T1000 (cell line): Measurements from ENCODE around the gene ASGR2.
"Not testable (repeated sequence)": the region's sequence is repeated elsewhere in the genome, so short reads cannot be mapped to it uniquely, and the experiment has no call there.

Experiments used
- DNase-seq: peaks from one replicate; lab custom pipeline; 2025; ENCODE audit warnings: mixed read lengths; lab: John Stamatoyannopoulos, UW

The ASGR2 gene

DNA sequence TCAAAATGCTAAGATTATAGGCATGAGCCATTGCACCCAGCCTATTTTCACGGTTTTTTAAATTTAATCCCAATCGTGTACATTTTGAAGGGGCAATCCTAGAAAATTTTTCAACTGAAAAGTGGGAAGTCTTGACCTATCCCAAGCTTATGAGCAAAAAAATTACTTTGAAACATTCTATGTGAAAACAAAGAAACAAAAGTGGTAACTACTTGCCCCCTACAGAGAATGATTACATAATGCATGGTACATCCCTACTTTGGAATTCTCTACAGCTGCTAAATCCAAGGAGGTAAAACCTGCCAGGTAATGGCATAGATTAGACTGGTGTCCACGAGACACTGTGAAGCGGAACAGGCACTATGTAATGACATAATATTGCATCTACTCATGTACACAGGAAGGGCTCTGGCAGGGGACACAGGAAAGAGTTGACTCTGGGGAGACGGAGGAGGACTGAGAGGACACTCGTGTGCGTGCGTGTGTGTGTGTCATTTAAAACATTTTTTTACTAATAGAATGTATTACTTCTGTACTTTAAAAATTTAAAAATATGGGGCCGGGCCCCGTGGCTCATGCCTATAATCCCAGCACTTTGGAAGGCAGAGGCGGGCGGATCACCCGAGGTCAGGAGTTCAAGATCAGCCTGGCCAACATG, 15.7 kb downstream of the ASGR2 start:
- DNase-seq, result no peak

DNA sequence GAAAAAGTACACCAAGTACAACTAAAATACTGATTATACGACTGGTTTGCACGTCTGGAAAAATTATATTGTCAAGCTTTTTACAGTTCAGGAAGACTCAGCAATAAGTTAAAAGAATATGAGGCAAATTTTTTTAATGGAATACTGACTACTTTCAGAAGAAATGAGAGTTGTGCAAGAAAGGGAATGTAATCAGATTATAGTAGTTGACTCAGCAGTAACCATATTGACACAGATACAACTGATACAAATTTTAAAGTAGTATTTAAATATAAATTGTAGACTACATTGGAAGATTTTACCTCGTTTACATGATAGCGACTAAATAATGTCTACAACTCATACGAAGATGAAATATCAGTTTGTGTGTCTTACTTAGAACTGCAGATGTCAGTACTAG, 16.7 kb downstream of the ASGR2 start:
- DNase-seq, result no peak

DNA sequence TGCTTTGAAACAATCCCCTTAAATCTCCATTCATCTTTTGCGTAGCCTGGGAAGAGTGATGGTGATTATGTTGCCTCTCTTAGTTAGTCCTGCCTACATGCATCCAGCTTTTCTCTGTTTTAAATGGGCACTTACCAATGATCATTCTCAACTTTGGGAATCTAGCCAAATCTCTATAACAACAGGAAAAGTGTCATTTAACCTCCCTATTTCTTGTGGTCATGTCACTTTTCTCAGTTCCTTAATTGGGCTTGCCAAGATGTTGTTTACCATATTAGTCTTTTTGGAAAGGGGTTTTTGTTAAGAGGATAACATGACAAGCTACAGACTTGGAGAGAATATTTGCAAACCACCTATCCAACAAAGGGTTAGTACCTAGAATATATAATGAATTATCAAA, 19.0 kb downstream of the ASGR2 start:
- no peak for DNase-seq

DNA sequence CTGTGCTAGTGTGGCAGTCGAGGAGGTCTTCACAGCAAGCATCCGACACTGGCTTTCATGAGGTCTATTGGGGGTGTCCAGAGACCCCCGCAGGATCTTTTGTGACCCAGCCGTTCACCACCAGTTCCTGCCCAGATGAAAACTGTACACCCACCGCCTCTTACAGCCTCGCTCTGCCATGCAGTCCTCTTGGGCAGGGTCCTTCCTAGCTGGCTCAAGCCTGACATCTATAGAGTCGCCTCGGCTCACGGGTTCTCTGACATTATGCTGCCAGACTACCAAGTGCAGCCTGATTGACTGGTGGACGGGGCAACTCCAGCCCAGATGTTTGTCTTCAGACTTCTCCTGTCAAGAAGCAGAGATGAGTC, 20.0 kb downstream of the ASGR2 start:
- DNase-seq, result no peak

DNA sequence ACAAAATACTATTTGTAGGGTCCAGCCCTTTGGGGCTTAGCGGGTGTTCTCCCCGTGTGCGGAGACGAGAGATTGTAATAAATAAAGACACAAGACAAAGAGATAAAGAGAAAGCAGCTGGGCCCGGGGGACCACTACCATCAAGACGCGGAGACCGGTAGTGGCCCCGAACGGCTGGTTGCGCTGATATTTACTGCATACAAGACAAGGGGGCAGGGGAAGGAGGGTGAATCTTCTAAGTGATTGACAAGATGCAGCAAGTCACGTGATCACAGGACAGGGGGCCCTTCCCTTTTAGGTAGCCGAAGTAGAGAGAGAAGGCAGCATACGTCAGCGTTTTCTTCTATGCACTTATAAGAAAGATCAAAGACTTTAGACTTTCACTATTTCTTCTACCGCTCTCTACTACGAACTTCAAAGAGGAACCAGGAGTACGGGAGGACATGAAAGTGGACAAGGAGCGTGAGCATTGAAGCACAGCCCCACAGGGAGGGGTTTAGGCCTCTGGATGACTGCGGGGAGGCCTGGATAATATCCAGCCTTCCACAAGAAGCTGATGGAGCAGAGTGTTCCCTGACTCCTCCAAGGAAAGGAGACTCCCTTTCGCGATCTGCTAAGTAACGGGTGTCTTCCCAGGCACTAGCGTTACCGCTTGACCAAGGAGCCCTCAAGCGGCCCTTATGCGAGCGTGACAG, 23.2 kb downstream of the ASGR2 start:
- DNase-seq, result not testable (repeated sequence)

DNA sequence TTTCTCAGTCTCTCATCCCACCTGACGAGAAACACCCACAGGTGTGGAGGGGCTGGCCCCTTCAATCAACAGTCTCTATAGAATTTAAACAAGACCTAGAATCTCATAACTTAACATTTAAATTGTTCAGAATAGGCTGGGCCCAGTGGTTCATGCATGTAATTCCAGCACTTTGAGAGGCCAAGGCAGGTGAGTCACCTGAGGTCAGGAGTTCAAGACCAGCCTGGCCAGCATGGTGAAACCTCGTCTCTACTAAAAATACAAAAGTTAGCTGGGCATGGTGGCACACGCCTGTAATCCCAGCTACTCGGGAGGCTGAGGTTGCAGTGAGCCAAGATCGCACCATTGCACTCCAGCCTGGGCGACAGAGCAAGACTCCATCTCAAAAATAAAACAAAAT, 25.1 kb downstream of the ASGR2 start:
- DNase-seq, result not testable (repeated sequence)

DNA sequence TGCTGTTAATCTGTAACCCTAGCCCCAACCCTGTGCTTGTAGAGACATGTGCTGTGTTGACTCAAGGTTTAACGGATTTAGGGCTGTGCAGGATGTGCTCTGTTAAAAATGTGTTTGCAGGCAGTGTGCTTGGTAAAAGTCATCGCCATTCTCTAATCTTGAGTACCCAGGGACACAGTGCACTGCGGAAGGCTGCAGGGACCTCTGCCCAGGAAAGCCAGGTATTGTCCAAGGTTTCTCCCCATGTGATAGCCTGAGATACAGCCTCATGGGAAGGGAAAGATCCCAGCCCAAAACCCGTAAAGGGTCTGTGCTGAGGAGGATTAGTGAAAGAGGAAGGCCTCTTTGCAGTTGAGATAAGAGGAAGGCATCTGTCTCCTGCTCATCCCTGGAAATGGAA, 26.2 kb downstream of the ASGR2 start:
- DNase-seq, result not testable (repeated sequence)

DNA sequence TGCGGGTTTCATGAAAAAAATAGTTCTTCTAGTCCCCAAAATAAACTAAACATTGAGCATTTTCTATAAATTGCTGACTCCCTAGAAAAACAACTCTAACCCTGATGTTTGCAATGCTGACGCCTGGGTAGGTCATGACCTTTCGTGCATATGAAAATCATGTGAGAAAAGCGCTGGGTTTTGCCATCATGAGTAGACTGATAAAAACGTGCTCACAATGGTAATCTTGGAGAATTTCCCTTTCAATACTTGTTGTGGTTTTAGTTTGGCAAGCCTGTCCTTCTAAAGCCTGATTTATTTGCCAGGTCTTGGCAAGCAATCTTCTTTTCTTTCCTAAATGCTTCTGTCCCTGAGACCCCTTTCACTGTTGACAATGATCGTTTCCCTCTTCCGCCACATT, 30.5 kb downstream of the ASGR2 start:
- no peak for DNase-seq

DNA sequence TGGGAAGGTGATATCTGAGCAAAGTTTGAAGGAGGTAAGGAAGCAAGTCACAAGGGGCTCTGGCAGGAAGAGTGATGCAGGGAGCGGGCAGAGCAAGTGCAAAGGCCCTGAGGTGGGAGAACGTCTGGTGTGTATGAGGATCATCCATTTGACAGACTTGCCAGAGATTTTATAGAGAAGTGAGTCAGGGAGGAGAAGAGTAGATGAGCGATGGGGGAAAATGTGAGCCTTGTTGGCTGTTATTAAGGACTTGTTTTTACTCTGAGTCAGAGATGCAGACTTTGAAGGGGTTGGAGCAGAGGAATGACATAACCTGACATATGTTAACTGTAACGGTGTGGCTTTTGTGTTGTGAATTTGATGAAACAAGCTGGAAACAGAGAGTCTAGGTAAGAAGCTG, 31.0 kb downstream of the ASGR2 start:
- DNase-seq, result no peak

DNA sequence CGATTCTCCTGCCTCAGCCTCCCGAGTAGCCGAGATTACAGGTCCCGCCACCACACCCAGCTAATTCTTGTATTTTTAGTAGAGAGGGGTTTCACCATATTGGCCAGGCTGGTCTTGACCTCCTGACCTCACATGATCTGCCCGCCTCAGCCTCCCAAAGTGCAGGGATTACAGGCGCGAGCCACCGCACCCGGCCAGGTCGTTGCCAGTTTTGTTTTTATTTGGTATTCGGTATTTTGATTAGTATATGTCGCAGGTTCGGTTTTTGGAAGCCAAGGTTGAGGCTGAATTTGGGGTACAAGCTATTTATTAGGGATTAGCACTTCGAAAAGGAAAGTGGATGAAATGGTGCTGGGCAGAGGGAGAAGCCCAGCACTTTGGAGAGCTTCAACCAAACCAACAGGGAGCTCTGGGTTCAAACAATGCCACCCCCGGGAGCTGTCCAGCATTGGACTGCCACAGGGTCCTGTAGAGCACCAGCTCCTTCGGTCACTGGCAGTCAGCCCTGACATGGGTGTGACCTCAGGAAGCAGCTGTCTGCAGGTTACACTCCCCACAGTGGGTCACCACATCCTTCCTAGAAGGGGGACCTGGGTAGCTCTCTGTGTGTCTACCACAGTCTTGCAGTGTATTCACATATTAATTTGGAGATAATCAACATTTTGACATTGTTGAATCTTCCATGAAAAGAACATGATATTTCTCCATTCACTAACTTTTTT, 33.1 kb downstream of the ASGR2 start:
- DNase-seq, result no peak

DNA sequence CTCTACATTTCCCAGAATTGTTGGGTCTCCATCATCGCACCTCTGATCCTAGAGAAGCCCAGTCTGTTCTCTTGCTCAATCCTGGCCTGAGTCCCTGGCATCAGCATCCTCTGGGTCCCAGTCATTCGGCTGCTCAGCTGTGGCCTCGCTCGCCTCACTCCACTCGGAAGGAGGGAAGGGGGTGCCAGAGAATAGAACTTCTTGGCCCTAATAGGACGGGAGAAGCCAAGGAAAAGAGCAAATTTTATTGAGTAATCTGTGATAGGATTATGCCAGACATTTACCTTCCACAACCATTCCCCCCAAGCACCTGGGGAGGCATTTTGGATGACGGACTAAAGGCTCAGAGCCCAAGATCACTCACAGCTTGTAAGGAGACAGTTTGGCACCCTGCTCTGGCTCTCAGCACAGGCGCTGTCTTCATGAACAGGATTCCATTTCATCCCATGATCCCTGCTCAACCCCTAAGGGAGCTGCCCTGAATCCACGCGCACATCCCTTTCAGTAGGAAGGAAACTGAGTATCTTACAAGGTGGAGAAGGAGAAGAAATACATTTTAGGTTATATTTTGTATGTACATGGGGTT, 34.1 kb downstream of the ASGR2 start:
- no peak for DNase-seq

DNA sequence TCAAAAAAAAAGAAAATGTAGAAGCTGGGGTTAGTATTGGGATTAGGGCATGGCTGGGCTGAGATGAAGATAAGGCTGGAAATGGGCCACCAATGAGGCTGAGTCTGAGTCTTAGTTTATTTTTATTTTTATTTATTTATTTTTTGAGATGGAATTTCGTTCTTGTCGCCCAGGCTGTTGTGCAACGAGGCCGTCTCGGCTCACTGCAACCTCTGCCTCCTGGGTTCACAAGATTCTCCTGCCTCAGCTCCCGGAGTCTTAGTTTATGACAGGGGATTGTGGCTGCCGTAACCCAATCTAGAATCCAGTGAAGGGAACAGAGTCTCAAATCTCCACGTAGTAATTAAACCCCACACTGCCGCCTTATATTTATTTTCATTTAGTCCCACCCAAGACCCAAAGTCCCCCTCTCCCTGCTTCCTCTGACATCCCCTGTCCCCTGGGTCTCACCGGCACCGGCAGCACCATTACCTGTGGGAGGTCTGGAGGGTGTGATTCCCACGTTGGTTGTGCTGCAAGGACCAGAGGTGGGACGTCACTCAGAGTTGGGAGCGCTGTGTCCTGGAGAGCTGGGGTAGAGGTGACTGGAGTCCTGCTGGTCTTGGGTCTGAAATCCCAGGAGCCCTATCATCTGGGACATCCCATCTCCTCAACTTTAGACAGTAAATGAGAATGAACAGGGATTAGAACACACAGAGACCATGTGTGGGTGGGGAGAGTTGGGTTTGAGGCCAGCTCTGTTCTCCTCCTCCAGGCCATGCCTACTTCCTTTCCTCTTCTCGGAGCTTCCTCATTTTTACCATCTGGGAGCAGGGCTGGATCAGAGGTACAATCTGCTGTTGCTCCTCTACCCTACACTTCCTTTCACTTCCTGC, 34.8 kb downstream of the ASGR2 start, which contains the start of gene CLEC10A:
TSS of gene CLEC10A (minus strand) at position 671 of the 875 bp plus-strand sequence. CDS start 1,439 bp downstream, outside the sequence.
- DNase-seq, result no peak

DNA sequence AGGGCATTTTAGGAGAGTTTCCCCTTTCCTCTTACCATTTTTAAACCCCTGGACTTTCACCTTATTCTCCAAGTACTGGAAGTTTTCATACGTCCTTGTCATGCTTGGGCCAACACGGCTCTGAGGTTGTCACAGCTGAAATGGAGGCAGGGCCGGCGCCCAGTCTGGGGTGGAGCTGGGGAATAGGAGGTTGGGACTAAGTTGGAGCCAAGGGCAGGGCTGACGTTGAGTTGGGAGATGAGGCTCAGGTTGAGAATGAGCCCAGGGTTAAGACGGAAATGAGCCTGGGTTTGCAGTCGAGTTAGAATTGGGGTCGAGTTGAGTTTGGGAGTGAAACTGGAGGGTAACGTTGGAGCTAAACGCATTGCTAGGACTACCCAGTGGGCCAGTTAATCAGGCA, 35.9 kb downstream of the ASGR2 start:
- no peak for DNase-seq

DNA sequence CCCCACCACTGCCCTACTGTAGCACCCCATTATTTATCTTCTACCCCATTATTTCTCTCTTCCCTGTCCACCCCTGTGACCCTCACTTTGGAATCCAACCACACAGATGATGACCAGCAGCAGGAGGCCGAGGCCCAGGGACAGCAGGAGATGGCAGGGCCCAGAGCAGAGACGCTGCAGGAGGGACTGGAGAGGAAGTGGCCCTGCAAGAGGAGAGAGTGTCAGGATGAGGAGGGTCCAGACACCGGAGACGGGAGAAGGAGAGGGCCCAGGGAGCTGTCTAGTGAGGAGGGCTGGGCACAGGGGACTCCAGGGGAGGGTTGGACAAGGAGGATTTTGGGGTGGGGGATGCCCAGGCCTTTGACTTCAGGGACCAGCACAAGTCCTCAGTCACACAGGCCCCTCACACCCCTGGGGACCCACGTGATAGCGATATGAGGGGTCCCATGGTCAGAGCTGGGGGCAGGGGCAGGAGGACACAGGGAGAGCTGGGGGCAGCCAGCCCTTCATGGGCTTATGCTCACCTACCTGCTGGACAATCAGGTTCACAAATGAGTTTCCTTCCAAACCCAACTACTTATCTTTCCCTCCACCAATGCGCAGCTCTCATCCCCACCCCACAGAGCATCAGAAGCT, 36.6 kb downstream of the ASGR2 start:
- no peak for DNase-seq

DNA sequence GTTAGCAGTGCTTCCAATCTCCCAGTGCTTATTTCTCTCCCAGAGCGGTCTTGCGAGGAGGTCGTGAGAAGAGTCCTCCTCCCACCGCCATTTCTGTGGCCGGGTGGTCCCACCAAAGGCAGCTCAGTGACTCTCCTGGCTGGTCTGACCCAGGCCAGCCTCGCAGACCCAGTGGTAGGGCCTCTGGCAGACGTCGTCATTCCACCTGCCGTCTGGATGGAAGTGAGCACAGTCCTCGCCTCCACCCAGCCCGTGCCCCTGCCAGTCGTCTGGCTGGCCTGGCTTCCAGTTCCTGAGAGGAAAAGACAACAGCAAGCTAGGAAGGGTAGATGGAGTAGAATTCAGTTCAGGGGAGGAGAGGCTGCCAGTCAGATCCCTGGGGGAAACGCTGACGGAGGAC, 39.7 kb downstream of the ASGR2 start:
- no peak for DNase-seq

DNA sequence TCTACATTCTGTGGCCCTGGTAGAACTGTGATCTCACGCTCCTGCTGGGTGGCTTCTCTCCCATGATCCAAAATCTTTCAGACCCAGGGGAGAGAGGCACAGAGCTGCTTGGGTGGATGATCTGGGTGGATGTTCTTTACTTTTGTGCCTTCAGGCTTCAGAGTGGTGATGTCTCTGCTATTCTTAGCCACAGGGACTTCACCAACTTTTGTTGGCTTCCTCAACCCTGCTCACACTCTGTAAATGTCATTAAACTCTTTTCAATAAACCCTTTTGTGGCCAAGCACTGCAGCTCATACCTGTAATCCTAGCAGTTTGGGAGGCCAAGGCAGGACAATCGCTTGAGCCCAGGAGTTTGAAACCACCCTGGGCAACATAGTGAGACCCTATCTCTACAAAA, 42.2 kb downstream of the ASGR2 start:
- no peak for DNase-seq

DNA sequence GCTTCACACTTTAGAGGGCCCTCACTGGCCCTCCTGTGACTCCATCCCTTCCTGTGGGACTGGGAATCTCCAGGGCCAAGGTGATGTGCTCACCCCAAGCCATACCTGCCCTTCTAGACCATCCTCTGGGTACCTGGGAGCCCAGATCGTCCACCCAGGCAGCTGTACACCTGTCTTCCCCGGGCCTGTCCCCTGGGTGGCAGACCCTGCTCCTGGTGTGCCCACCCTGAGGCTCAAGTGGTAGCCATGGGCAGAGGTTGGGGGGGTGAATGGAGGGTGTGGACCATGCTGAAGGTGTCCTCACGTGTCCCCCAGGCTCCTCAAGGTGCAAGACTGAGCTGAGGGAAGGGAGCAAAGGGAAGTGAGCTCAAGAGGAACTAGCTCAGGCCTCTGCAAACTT, 43.9 kb downstream of the ASGR2 start:
- DNase-seq, result no peak

DNA sequence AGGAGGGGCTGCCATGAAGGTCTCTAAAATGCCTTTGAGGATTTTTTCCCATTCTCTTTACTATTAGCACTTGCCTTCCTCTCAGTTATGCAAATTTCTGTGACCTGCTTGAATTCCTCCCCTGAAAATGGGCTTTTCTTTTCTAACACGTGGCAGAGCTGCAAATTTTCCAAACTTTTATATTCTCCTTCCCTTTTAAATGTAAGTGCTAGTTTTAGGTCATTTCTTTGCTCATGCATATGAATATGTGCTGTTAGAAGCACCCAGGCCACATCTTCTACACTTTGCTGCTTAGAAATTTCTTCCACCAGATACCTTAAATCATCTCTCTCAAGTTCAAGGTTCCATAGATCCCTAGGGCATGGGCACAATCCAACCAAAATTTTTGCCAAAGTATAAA, 46.4 kb downstream of the ASGR2 start:
- DNase-seq, result no peak

DNA sequence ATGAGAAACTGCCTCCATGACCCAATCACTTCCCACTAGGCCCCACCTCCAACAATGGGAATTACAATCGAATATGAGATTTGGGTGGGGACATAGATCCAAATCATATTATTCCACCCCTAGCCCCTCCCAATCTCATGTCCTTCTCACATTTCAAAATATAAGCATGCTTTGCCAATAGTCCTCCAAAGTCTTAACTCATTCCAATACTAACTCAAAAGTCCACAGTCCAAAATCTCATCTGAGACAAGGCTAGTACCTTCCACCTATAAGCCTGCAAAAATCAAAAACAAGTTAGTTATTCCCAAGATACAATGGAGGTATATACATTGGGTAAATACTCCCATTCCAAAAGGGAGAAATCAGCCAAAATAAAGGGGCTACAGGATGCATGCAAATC, 47.4 kb downstream of the ASGR2 start:
- no peak for DNase-seq

DNA sequence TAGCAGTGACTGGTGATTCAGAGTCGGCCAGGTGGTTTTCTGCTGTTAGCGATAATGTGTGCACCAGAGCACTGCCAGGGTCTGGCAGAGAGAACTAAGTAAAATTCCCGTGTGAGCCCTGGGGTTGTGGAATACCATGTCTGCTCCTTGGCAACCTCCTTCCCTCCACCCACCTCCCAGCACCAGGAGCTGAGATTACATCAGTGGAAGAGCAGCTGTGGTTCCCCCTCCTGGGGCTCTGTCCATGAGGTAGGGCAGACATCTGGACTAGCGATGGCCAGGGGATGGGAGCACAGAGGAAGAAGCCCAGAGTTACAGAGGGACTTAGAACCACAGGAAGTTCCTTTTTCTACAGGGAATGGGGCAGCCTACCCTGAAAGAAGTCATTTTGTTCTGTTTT, 50.4 kb downstream of the ASGR2 start:
- no peak for DNase-seq

DNA sequence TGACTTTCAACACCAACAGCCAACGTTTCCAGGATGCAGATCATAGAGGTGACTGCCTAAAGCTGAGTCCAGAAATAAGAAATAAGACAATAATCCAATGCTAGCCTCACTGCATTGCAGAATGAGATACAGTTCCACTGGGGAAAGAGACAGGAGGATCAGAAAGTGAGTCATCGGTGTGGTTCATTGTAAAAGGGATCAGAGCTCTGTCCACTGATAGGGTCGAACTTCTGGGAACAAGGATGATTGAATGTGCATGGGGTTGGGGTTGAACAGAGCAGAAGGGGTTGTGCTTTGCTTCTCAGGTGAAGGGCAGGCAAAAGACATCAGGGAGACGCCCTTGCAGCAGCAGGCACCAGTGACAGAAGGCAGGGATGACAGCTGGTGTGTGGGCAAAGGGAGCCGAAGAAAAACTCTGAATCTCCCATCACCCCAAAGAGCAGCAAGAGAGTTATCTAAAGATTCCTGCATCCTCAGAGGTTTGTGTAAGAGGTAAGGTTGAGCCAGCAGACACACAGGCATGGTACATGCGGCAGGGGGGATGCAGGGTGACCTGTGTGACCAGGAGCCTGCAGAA, 51.0 kb downstream of the ASGR2 start:
- no peak for DNase-seq
